Osteoblast (primary cell): Measurements from ENCODE around the gene FNIP2. TPM values are rescaled to one million over a fixed set of nuclear protein-coding genes. Genes with fewer than 3 reads are reported as not detected.
"Not testable (repeated sequence)": the region's sequence is repeated elsewhere in the genome, so short reads cannot be mapped to it uniquely, and the experiment has no call there.

Source experiments
- DNase-seq: peaks from one replicate; pipeline ENCODE4 v3.0.0; 2011; ENCODE audit warnings: low spot score, mixed read lengths; ENCODE audit not compliant: insufficient read length; ENCODE audit errors: missing footprints
- H2AFZ ChIP-seq: 2 replicates; pipeline ENCODE4 v1.6.0; 2011; ENCODE audit warnings: mild to moderate bottlenecking, low read length
- H3K27ac ChIP-seq: 2 replicates; pipeline ENCODE4 v1.5.1; 2011; ENCODE audit warnings: mild to moderate bottlenecking, low read depth, low read length, moderate library complexity
- H3K27me3 ChIP-seq: 2 replicates; pipeline ENCODE4 v1.6.0; 2012; ENCODE audit warnings: mild to moderate bottlenecking, control low read depth, inconsistent platforms, low read length, moderate library complexity; ENCODE audit not compliant: insufficient read depth
- H3K36me3 ChIP-seq: 2 replicates; pipeline ENCODE4 v1.5.1; 2011; ENCODE audit warnings: mild to moderate bottlenecking, low read length, control low read depth, moderate library complexity; ENCODE audit not compliant: insufficient read depth
- H3K4me1 ChIP-seq: 2 replicates; pipeline ENCODE4 v1.5.1; 2011; ENCODE audit warnings: mild to moderate bottlenecking, low read length, control low read depth, moderate library complexity; ENCODE audit not compliant: insufficient read depth
- H3K4me2 ChIP-seq: 2 replicates; pipeline ENCODE4 v1.6.0; 2011; ENCODE audit warnings: mild to moderate bottlenecking, low read length; ENCODE audit not compliant: insufficient read depth
- H3K4me3 ChIP-seq: fragments of 200-600 bp; sonication (generic); 3 replicates; pipeline ENCODE4 v1.5.1; 2012; ENCODE audit warnings: mild to moderate bottlenecking, low read length, inconsistent platforms; ENCODE audit not compliant: insufficient read depth
- H3K79me2 ChIP-seq: 2 replicates; pipeline ENCODE4 v1.6.0; 2012; ENCODE audit warnings: mild to moderate bottlenecking, low read length, control low read depth, inconsistent platforms; ENCODE audit not compliant: insufficient read depth
- H3K9me3 ChIP-seq: 2 replicates; pipeline ENCODE4 v1.5.1; 2011; ENCODE audit warnings: low read depth, low read length, control low read depth
- H4K20me1 ChIP-seq: 2 replicates; pipeline ENCODE4 v1.6.0; 2012; ENCODE audit warnings: mild to moderate bottlenecking, low read length, control low read depth; ENCODE audit not compliant: insufficient read depth
- total RNA-seq: library from RNA; depleted of rRNA; stranded (reverse); fragments of >200 nt; gene quantifications from 2 replicates; pipeline ENCODE4 v1.2.3, GENCODE V29; 2012
- TF ChIP-seq, protein P1 (sequence below): IDR thresholded peaks from 2 replicates; pipeline ENCODE4 v1.5.1; 2011; ENCODE audit warnings: mild to moderate bottlenecking, low read depth, low read length, moderate library complexity; ENCODE audit errors: extremely low read depth

Gene FNIP2
- total RNA-seq, 1 donor: 78.9 TPM

- H3K4me3 ChIP-seq: no peak overlapping the region
- peaks cover 32% of the 10 kb centered on the region for H3K4me1 ChIP-seq
- H2AFZ ChIP-seq: no peak overlapping the region
- H3K9me3 ChIP-seq: no peaks in the 10 kb centered on the region
- peaks cover 71% of the 10 kb centered on the region for H3K79me2 ChIP-seq
- H3K36me3 ChIP-seq: no peaks in the 10 kb centered on the region
- no peaks in the 10 kb centered on the region for H3K27me3 ChIP-seq
- no peak overlapping the region for H3K4me2 ChIP-seq
- H4K20me1 ChIP-seq: peaks cover 5% of the 10 kb centered on the region
- TF ChIP-seq, protein P1, sequence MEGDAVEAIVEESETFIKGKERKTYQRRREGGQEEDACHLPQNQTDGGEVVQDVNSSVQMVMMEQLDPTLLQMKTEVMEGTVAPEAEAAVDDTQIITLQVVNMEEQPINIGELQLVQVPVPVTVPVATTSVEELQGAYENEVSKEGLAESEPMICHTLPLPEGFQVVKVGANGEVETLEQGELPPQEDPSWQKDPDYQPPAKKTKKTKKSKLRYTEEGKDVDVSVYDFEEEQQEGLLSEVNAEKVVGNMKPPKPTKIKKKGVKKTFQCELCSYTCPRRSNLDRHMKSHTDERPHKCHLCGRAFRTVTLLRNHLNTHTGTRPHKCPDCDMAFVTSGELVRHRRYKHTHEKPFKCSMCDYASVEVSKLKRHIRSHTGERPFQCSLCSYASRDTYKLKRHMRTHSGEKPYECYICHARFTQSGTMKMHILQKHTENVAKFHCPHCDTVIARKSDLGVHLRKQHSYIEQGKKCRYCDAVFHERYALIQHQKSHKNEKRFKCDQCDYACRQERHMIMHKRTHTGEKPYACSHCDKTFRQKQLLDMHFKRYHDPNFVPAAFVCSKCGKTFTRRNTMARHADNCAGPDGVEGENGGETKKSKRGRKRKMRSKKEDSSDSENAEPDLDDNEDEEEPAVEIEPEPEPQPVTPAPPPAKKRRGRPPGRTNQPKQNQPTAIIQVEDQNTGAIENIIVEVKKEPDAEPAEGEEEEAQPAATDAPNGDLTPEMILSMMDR: no peak
- no peak overlapping the region for H3K27ac ChIP-seq
- no peak for DNase-seq
Measured at GRCh38 chr4:158808399-158808798, 39.6 kb downstream of the FNIP2 start.

- not testable (repeated sequence) for H2AFZ ChIP-seq, H3K27me3 ChIP-seq, DNase-seq, H3K9me3 ChIP-seq, H4K20me1 ChIP-seq, H3K36me3 ChIP-seq
- H3K4me2 ChIP-seq: peak overlapping the region; percentile 58
- peaks cover 37% of the 10 kb centered on the region for H3K4me1 ChIP-seq
- H3K79me2 ChIP-seq: peaks cover 72% of the 10 kb centered on the region
- peak overlapping the region; percentile 35 for H3K4me3 ChIP-seq
- H3K27ac ChIP-seq: peak overlapping the region; percentile 98
Measured at GRCh38 chr4:158809208-158809607, 40.4 kb downstream of the FNIP2 start.

DNA sequence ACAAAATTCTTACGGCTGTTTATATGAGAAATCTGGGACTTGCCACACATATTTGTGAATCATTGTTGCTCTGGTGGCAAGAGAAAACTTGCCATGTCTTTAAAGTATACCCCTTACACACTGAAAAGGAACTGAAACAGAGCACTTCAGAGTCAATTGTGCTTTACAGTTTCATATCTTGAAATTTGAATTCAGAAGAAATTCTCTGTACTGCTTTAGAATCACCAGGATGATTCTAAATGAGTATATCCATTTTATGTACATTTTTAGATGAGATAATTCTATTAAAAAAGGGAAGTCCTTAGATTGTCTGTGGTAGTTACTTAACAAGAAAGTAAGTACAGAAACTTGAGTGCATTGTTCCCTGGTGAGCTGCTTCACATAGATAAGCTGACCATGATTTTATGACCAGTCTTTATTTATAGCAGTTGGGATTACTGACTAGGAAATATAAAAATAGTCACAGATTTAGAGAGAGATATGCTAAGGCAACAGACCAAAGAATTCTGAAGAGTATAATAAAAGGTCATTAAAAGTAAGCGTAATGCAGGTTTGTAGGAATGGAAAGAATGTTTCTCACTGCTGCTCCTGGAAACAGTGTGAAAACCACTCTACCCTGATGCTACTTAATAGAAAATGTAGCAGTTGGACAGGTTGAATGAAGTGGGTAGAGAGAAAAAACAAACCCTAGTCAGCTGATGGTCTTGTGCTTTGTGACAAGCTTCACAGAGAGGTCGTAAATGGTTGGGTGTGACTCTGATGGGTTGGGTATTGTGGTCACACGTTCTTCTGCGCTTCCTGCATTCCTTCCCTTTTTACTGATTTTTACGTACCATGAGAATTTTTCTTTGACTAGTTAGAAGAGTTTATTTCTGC is 41.0 kb downstream of the FNIP2 start:
- Histone ChIP-seq H3K4me1 (peaks cover 43% of the 10 kb centered on the region), H3K4me2 (peak overlapping the region; percentile 58), H4K20me1 (peaks cover 5% of the 10 kb centered on the region), H3K36me3 (no peaks in the 10 kb centered on the region), H3K9me3 (no peaks in the 10 kb centered on the region), H3K4me3 (peak overlapping the region; percentile 35), H3K27me3 (no peaks in the 10 kb centered on the region), H2AFZ (no peak overlapping the region), H3K79me2 (peaks cover 72% of the 10 kb centered on the region), H3K27ac (peak overlapping the region; percentile 98)
- no peak for DNase-seq
- TF ChIP-seq, protein P1: no peak

DNA sequence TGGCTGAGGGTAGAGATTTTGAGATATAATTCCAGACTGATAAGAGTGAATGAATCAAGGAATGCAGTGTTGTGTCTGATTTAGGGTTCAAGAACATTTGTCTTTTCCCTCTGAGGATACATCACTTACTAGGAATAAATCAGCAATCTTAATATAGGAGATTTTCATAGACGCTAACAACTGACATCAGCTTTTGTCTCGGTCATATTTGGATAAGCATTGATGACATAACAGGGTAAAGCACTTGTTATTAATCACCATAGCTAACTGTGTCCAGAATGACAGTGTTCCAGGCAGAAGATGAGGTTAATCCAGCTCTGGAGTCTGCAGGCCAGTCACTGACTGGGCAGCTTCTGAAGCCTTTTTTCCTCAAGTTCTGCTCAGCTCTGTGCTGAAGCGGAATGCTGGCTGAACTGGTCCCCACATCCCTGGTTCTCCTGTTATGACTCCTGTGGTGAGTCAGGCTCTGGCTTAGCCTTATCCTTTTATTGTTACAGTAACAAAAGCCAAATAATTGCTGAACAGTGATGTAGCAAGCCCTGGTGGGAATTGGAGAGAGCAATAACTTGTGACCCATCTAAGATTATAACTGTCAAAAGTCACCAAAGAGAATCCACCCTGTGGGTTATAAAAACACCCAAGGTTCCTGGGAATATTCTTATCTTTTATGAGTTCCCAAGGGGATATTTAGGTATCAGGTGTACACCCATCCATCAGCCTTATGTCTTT is 41.8 kb downstream of the FNIP2 start:
- Histone ChIP-seq H4K20me1 (no peaks in the 10 kb centered on the region), H3K4me2 (peak overlapping the region; percentile 58), H2AFZ (no peak overlapping the region), H3K4me1 (peaks cover 46% of the 10 kb centered on the region), H3K36me3 (no peaks in the 10 kb centered on the region), H3K27me3 (no peaks in the 10 kb centered on the region), H3K79me2 (peaks cover 72% of the 10 kb centered on the region), H3K4me3 (peak overlapping the region; percentile 19), H3K27ac (peak overlapping the region; percentile 98), H3K9me3 (no peaks in the 10 kb centered on the region)
- TF ChIP-seq, protein P1: no peak
- peak; percentile 71 for DNase-seq
